Fibroblast of villous mesenchyme (primary cell): ENCODE measurements around the gene KRT26. TPM values are rescaled to one million over a fixed set of nuclear protein-coding genes. Genes with fewer than 3 reads are reported as not detected.

ENCODE experiments used
- DNase-seq: peaks from one replicate; pipeline ENCODE4 v3.0.0-alpha.2; 2010; ENCODE audit warnings: low read depth
- H3K4me3 ChIP-seq: 2 replicates; pipeline ENCODE4 v1.5.1; 2011; ENCODE audit warnings: low read depth, mild to moderate bottlenecking, low read length
- CTCF ChIP-seq: IDR thresholded peaks from 2 replicates; pipeline ENCODE4 v1.5.1; 2012; ENCODE audit warnings: low read depth, mild to moderate bottlenecking, low read length; ENCODE audit not compliant: insufficient read depth
- total RNA-seq: library from RNA; depleted of rRNA; stranded (reverse); fragments of >200 nt; gene quantifications from 2 replicates; pipeline ENCODE4 v1.2.3, GENCODE V29; 2012

KRT26 gene
- total RNA-seq, 1 donor = not detected

- no peak for TF ChIP-seq CTCF
These were observed 10.4 kb upstream of the KRT26 start, which contains the start of gene KRT27 for GRCh38 chr17:40782450-40782849. TSS of gene KRT27 (minus strand) at chr17:40782550. CDS start at chr17:40782493, 57 bp downstream.

GRCh38 chr17:40779181-40779909, 7.3 kb upstream of the KRT26 start:
- no peak for DNase-seq
- H3K4me3 ChIP-seq = peak overlapping the region; percentile 9
- no peak for TF ChIP-seq CTCF

More at GRCh38 chr17:40782450-40782849, 10.4 kb upstream of the KRT26 start, which contains the start of gene KRT27:
- no peak for DNase-seq
- no peak within 1 kb of the TSS for H3K4me3 ChIP-seq

GRCh38 chr17:40778461-40778860, 6.5 kb upstream of the KRT26 start:
- no peak for TF ChIP-seq CTCF
- H3K4me3 ChIP-seq = no peak overlapping the region
- DNase-seq = no peak

GRCh38 chr17:40777971-40778370, 6.0 kb upstream of the KRT26 start:
- TF ChIP-seq CTCF = no peak
- H3K4me3 ChIP-seq = no peak overlapping the region
- DNase-seq = no peak

GRCh38 chr17:40777459-40777858, 5.5 kb upstream of the KRT26 start:
- no peak overlapping the region for H3K4me3 ChIP-seq
- TF ChIP-seq CTCF = no peak
- no peak for DNase-seq

- DNase-seq = no peak
- no peak overlapping the region for H3K4me3 ChIP-seq
- no peak for TF ChIP-seq CTCF
These were observed 3.9 kb upstream of the KRT26 start for GRCh38 chr17:40775945-40776344.

GRCh38 chr17:40765657-40766056, 6.3 kb downstream of the KRT26 start:
- TF ChIP-seq CTCF = no peak
- DNase-seq = no peak
- H3K4me3 ChIP-seq = no peak overlapping the region
